SK-N-SH (cell line): ENCODE results near the gene EPHA6. TPM values are rescaled to one million over a fixed set of nuclear protein-coding genes. Genes with fewer than 3 reads are reported as not detected.

ENCODE experiments used
- CTCF ChIA-PET: fragments of 300-600, 350-600 bp; formaldehyde crosslinking; extraction: SDS; loops from one replicate; lab custom pipeline; 2021; lab: Yijun Ruan, JAX
- POLR2A ChIA-PET: fragments of 350-600 bp; sonication (Branson Sonifier 250); formaldehyde crosslinking; extraction: SDS; loops from one replicate; lab custom pipeline; 2020; ENCODE audit warnings: antibody characterized with exemption, inconsistent platforms; lab: Yijun Ruan, JAX
- DNase-seq: peaks from one replicate; pipeline ENCODE4 v3.0.0; 2012
- H2AFZ ChIP-seq: fragments of 200-600 bp; sonication (generic); 2 replicates; pipeline ENCODE4 v1.8.1; 2016; ENCODE audit warnings: antibody characterized with exemption, mild to moderate bottlenecking, low read depth
- H3F3A ChIP-seq: fragments of 200-600 bp; sonication (generic); replicated peaks from 2 replicates; pipeline ENCODE3; 2016; ENCODE audit warnings: antibody characterized with exemption, mild to moderate bottlenecking; ENCODE audit not compliant: insufficient read depth
- H3K27ac ChIP-seq, 2 experiments: fragments of 200-500 bp in 1 of 2; fragments of 200-600 bp in 1 of 2; sonication (Bioruptor generic) in 1 of 2; sonication (generic), shearing (Covaris generic) in 1 of 2; 2 replicates each; pipeline versions ENCODE4 v1.5.1 to v1.6.1; 2014 to 2016; ENCODE audit warnings: low read depth in 2 of 2, inconsistent platforms in 1 of 2, low read length in 1 of 2, mild to moderate bottlenecking in 1 of 2, mixed read lengths in 1 of 2
- H3K27me3 ChIP-seq: fragments of 200-600 bp; sonication (generic), shearing (Covaris generic); 2 replicates; pipeline ENCODE4 v1.6.1; 2016; ENCODE audit warnings: mixed run types; ENCODE audit not compliant: insufficient read depth
- H3K36me3 ChIP-seq, 2 experiments: fragments of 200-500 bp in 1 of 2; fragments of 200-600 bp in 1 of 2; sonication (Bioruptor generic) in 1 of 2; sonication (generic) in 1 of 2; replicated peaks in 1 of 2; 2 replicates each; pipeline versions ENCODE3 to v1.5.1; 2014 to 2016; ENCODE audit warnings: low read length in 1 of 2, mild to moderate bottlenecking in 1 of 2; ENCODE audit not compliant: insufficient read depth in 2 of 2, control insufficient read depth in 1 of 2
- H3K4me1 ChIP-seq, 2 experiments: fragments of 200-500 bp in 1 of 2; fragments of 200-600 bp in 1 of 2; sonication (Bioruptor generic) in 1 of 2; sonication (generic), shearing (Covaris generic) in 1 of 2; 2 replicates each; pipeline versions ENCODE4 v1.5.1 to v1.6.1; 2014 to 2016; ENCODE audit warnings: low read depth in 1 of 2, low read length in 1 of 2, mixed run types in 1 of 2; ENCODE audit not compliant: insufficient read depth in 2 of 2, control insufficient read depth in 1 of 2
- H3K4me2 ChIP-seq: fragments of 200-600 bp; sonication (generic), shearing (Covaris generic); 2 replicates; pipeline ENCODE4 v1.6.1; 2017; ENCODE audit warnings: mixed run types
- H3K4me3 ChIP-seq, 2 experiments: fragments of 200-500 bp in 1 of 2; fragments of 200-600 bp in 1 of 2; sonication (Bioruptor generic) in 1 of 2; sonication (generic), shearing (Covaris generic) in 1 of 2; 2 replicates each; pipeline versions ENCODE4 v1.5.1 to v1.8.1; 2014 to 2016; ENCODE audit warnings: low read depth in 2 of 2, inconsistent platforms in 1 of 2, low read length in 1 of 2, mild to moderate bottlenecking in 1 of 2, mixed read lengths in 1 of 2, moderate library complexity in 1 of 2
- H3K79me2 ChIP-seq: fragments of 200-600 bp; sonication (generic); 2 replicates; pipeline ENCODE4 v1.8.1; 2017; ENCODE audit warnings: mild to moderate bottlenecking; ENCODE audit not compliant: insufficient read depth
- H3K9ac ChIP-seq: fragments of 200-600 bp; sonication (generic); 2 replicates; pipeline ENCODE4 v1.6.1; 2017; ENCODE audit warnings: mixed run types
- H3K9me2 ChIP-seq: fragments of 200-600 bp; sonication (generic); 2 replicates; pipeline ENCODE4 v1.6.1; 2017; ENCODE audit warnings: mixed run types
- H3K9me3 ChIP-seq: fragments of 200-600 bp; sonication (generic); 2 replicates; pipeline ENCODE4 v1.6.1; 2017; ENCODE audit warnings: mixed run types, mild to moderate bottlenecking, moderate library complexity
- H4K20me1 ChIP-seq: fragments of 200-600 bp; sonication (generic); 2 replicates; pipeline ENCODE4 v1.6.1; 2017; ENCODE audit warnings: mild to moderate bottlenecking, mixed run types; ENCODE audit not compliant: insufficient read depth
- CHD2 ChIP-seq: fragments of 150-350 bp; IDR thresholded peaks from 2 replicates; pipeline ENCODE4 v1.6.1; 2018; ENCODE audit warnings: low read length; ENCODE audit not compliant: partially characterized antibody
- ELF1 ChIP-seq: IDR thresholded peaks from 2 replicates; pipeline ENCODE4 v1.4.0; 2012
- EP300 ChIP-seq, 2 experiments: IDR thresholded peaks; 2 replicates each; pipeline versions ENCODE4 v1.4.0 to v1.6.1; 2012; ENCODE audit warnings: borderline replicate concordance in 1 of 2, low read depth in 1 of 2, low read length in 1 of 2
- EZH2phosphoT487 ChIP-seq: fragments of 200-600 bp; sonication (generic); IDR thresholded peaks from 2 replicates; pipeline ENCODE4 v1.6.1; 2017; ENCODE audit warnings: low read depth, mixed run types, mild to moderate bottlenecking, antibody characterized with exemption, moderate library complexity, borderline replicate concordance
- NFIC ChIP-seq: IDR thresholded peaks from 2 replicates; pipeline ENCODE4 v1.4.0; 2012; ENCODE audit warnings: borderline replicate concordance
- PBX3 ChIP-seq: IDR thresholded peaks from 2 replicates; pipeline ENCODE4; 2012
- RCOR1 ChIP-seq: fragments of 150-350 bp; IDR thresholded peaks from 2 replicates; pipeline ENCODE4 v1.6.1; 2017; ENCODE audit warnings: antibody characterized with exemption, low read length
- REST ChIP-seq: IDR thresholded peaks from 2 replicates; pipeline ENCODE4 v1.6.1; 2012; ENCODE audit warnings: mild to moderate bottlenecking, low read depth, low read length, moderate library complexity
- RFX5 ChIP-seq: IDR thresholded peaks from 2 replicates; pipeline ENCODE4 v1.6.1; 2012; ENCODE audit warnings: mild to moderate bottlenecking, improper control_type of control experiment, low read length
- SIN3A ChIP-seq: IDR thresholded peaks from 2 replicates; pipeline ENCODE4 v1.6.1; 2012; ENCODE audit warnings: low read depth, mild to moderate bottlenecking, low read length, moderate library complexity, borderline replicate concordance
- SMC3 ChIP-seq: IDR thresholded peaks from 2 replicates; pipeline ENCODE4 v1.6.1; 2012; ENCODE audit warnings: low read depth, low read length, improper control_type of control experiment
- TAF1 ChIP-seq: IDR thresholded peaks from 2 replicates; pipeline ENCODE4 v1.6.1; 2012; ENCODE audit warnings: low read depth, mild to moderate bottlenecking, low read length, moderate library complexity, borderline replicate concordance
- TCF12 ChIP-seq: IDR thresholded peaks from 2 replicates; pipeline ENCODE4 v1.4.0; 2012
- TEAD4 ChIP-seq: IDR thresholded peaks from 2 replicates; pipeline ENCODE4 v1.4.0; 2012; ENCODE audit warnings: mild to moderate bottlenecking, borderline replicate concordance; ENCODE audit not compliant: insufficient read depth
- YY1 ChIP-seq: IDR thresholded peaks from 2 replicates; pipeline ENCODE4 v1.4.0; 2012; ENCODE audit warnings: low read depth, mild to moderate bottlenecking
- WGBS: methylation state at CpG from one replicate; pipeline ENCODE4 v1.1.6; 2017; ENCODE audit warnings: low lambda C conversion rate; 5-methylcytosine and 5-hydroxymethylcytosine counted together
- polyA plus RNA-seq, 3 experiments: library from polyadenylated mRNA; depleted of rRNA; stranded (reverse); fragments of >200 nt; gene quantifications; 2 replicates each; pipeline ENCODE4 v1.2.3, GENCODE V29; 2012
- TF ChIP-seq, protein P1 (sequence below): fragments of 150-350 bp; IDR thresholded peaks from 2 replicates; pipeline ENCODE4 v1.6.1; 2016; ENCODE audit warnings: mild to moderate bottlenecking, low read depth, low read length

Gene EPHA6
- polyA plus RNA-seq, 1 of the 3 experiments (the other 2 are of a cell fraction) = not detected

DNA sequence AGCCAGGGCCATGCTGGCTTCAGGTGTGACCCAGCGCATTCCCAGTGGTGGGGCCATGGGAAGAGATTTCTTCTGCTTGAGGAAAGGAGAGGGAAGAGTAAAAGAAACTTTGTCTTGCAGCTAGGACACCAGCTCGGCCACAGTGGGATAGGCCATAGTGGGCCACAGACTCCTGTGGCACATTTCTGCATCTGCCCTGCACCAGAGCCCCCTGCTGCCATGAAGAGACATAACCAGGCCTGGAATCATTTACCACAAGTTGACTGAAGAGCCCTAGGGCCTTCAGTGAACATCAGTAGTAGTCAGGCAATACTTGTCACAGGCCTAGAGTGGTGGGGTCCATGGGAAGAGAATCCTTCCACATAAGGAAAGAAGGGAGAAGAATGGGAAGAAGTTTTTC is 538.8 kb downstream of the EPHA6 start (continued):
- no peak for TF ChIP-seq SIN3A
- TF ChIP-seq, protein P1, sequence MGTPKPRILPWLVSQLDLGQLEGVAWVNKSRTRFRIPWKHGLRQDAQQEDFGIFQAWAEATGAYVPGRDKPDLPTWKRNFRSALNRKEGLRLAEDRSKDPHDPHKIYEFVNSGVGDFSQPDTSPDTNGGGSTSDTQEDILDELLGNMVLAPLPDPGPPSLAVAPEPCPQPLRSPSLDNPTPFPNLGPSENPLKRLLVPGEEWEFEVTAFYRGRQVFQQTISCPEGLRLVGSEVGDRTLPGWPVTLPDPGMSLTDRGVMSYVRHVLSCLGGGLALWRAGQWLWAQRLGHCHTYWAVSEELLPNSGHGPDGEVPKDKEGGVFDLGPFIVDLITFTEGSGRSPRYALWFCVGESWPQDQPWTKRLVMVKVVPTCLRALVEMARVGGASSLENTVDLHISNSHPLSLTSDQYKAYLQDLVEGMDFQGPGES = no peak
- TF ChIP-seq REST = no peak
- TF ChIP-seq ELF1 = no peak
- TF ChIP-seq RCOR1 = no peak
- TF ChIP-seq TEAD4 = no peak
- no peak for TF ChIP-seq EP300 (IDR thresholded peaks at IDR 0.05; ENCODE audit: borderline replicate concordance in 1 of 2, low read depth in 1 of 2, low read length in 1 of 2)

DNA sequence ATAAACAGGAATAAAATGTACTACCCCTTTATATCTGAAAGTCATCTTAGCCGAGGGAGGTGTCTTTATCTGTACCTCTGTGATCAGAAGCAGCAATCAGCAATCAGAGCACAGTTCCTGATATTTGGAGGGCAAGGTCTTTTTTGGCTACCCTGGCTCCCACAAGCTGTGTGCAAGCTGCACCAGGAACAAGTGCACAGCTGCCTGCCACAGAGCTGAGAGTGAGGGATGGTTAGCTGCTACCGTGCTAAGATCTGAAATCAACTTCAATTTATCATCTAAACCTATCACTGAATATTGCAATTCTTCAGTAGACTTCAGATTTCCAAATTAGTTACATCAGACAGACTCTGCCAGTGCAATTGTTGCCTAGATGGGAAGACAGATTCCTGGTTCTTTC is 545.6 kb downstream of the EPHA6 start:
- H3K79me2 ChIP-seq = no peaks in the 10 kb centered on the region
- ChIA-PET POLR2A (no interaction called here), CTCF (no interaction called here)
- H3F3A ChIP-seq = no peaks in the 10 kb centered on the region
- no peaks in the 10 kb centered on the region for H3K9me2 ChIP-seq
- TF ChIP-seq CHD2 (no peak), RFX5 (no peak), ELF1 (no peak), EZH2phosphoT487 (no peak), YY1 (no peak), TCF12 (no peak), NFIC (no peak), RCOR1 (no peak), SMC3 (no peak), TAF1 (no peak), PBX3 (no peak)
- no peak overlapping the region for H2AFZ ChIP-seq
- no peak for DNase-seq
- no peaks in the 10 kb centered on the region for H3K27me3 ChIP-seq
- no peaks in the 10 kb centered on the region for H4K20me1 ChIP-seq
- WGBS = 6% methylated on average over 2 of the region's 2 CpGs
- no peak overlapping the region for H3K9ac ChIP-seq
- no peaks in the 10 kb centered on the region for H3K36me3 ChIP-seq
- H3K27ac ChIP-seq = no peak overlapping the region
- no peaks in the 10 kb centered on the region for H3K9me3 ChIP-seq
- no peak overlapping the region for H3K4me3 ChIP-seq
- H3K4me2 ChIP-seq = no peak overlapping the region
- H3K4me1 ChIP-seq = no peaks in the 10 kb centered on the region
